Transverse colon (tissue), 4 donors: Measurements from ENCODE around the gene SUV39H2. TPM values are rescaled to one million over a fixed set of nuclear protein-coding genes. Genes with fewer than 3 reads are reported as not detected.

ENCODE experiments used
- DNase-seq: peaks from one replicate; pipeline ENCODE4 v3.0.0-alpha.2; 2019
- H3K27ac ChIP-seq, 4 donors: fragments of 200-600 bp; sonication (generic); 2 replicates each; pipeline ENCODE4 v1.5.1; 2016 to 2018; ENCODE audit warnings: inconsistent platforms in 4 of 4
- H3K27me3 ChIP-seq: fragments of 200-600 bp; sonication (generic); 2 replicates; pipeline ENCODE4 v1.5.1; 2017; ENCODE audit warnings: inconsistent platforms
- H3K36me3 ChIP-seq, 4 donors: fragments of 200-600 bp; sonication (generic); 2 replicates each; pipeline ENCODE4 v1.5.1; 2017 to 2019; ENCODE audit warnings: inconsistent platforms in 4 of 4
- H3K4me1 ChIP-seq, 4 donors: fragments of 200-600 bp; sonication (generic); 2 replicates each; pipeline ENCODE4 v1.5.1; 2017 to 2020; ENCODE audit warnings: inconsistent platforms in 4 of 4
- H3K4me3 ChIP-seq, 4 donors: fragments of 200-600 bp; sonication (generic); 1 replicate in 1 of 4; 2 replicates in 3 of 4; pipeline versions ENCODE4 v1.5.1 to v1.6.1; 2017 to 2019; ENCODE audit warnings: inconsistent platforms in 4 of 4
- H3K9me3 ChIP-seq, 2 donors: fragments of 200-600 bp; sonication (generic); 2 replicates each; pipeline ENCODE4 v1.5.1; 2017 to 2019; ENCODE audit warnings: inconsistent platforms in 2 of 2
- CTCF ChIP-seq, 5 experiments: fragments of 200-600 bp in 3 of 5; fragments of 450-650 bp in 2 of 5; sonication (generic) in 3 of 5; IDR thresholded peaks; 1 replicate in 2 of 5; 2 replicates in 3 of 5; pipeline ENCODE4 v1.5.1; 2016 to 2017; ENCODE audit warnings: antibody characterized with exemption in 5 of 5, inconsistent platforms in 3 of 5, mild to moderate bottlenecking in 2 of 5, moderate library complexity in 1 of 5
- EP300 ChIP-seq: sonication (generic); formaldehyde crosslinking; IDR thresholded peaks from one replicate; pipeline ENCODE4 v1.6.1; 2017; ENCODE audit warnings: antibody characterized with exemption, low read depth
- POLR2A ChIP-seq: fragments of 450-650 bp; IDR thresholded peaks from one replicate; pipeline ENCODE4 v1.6.1; 2016; ENCODE audit warnings: antibody characterized with exemption, mild to moderate bottlenecking, moderate library complexity
- POLR2AphosphoS5 ChIP-seq, 3 donors: sonication (generic); formaldehyde crosslinking; IDR thresholded peaks; one replicate each; pipeline ENCODE4 v1.6.1; 2016; ENCODE audit warnings: antibody characterized with exemption in 3 of 3
- WGBS, 2 donors: methylation state at CpG; one replicate each; pipeline ENCODE4 v1.1.5; 2018; ENCODE audit warnings: low coverage in 1 of 2; 5-methylcytosine and 5-hydroxymethylcytosine counted together
- in situ Hi-C, 4 donors: fragments of 200-750 bp; cut with MboI; loops; one replicate each; pipeline versions ENCODE4 v1.15.0 to v1.15.1; 2017; ENCODE audit warnings: low sequenced_read_pairs in 3 of 4, low pct_ligation_motif_present in 1 of 4, low pct_unique_long_range_greater_than_20kb in 1 of 4
- intact Hi-C: fragments of 100-400 bp; cut with DNase I; formaldehyde crosslinking; loops from one replicate; pipeline ENCODE4 v1.15.1; 2023; ENCODE audit warnings: low total_unique reads
- total RNA-seq, 4 donors: library from RNA; depleted of rRNA; stranded (reverse); fragments of >200 nt; gene quantifications; one replicate each; pipeline ENCODE4 v1.1.0, GENCODE V29; 2016

SUV39H2 gene
- total RNA-seq, 4 donors from 2014 or later: 0.60 to 4.6 (median 3.0) TPM

GRCh38 chr10:14917827-14918226 lies 39.2 kb downstream of the SUV39H2 start:
- intact Hi-C loops: no loop called here
- WGBS, 2 donors: 91 to 96% methylated on average over 3 of the region's 3 CpGs
- Histone ChIP-seq H3K4me3 (no peak overlapping the region), H3K4me1 (no peaks in the 10 kb centered on the region), H3K36me3 (peaks cover 0 to 76% (median 31%) of the 10 kb centered on the region in 4 donors), H3K9me3 (peaks cover 11 to 21% of the 10 kb centered on the region in 2 donors), H3K27me3 (no peaks in the 10 kb centered on the region), H3K27ac (no peak overlapping the region)
- in situ Hi-C loops: no loop called here
- TF ChIP-seq EP300 (no peak), POLR2AphosphoS5 (IDR thresholded peaks at IDR 0.05) (no peak), POLR2A (no peak), CTCF (IDR thresholded peaks at IDR 0.05) (no peak)
- no peak for DNase-seq

- 74 to 87% methylated on average over 3 of the region's 3 CpGs for WGBS, 2 donors
Observed at GRCh38 chr10:14918964-14919363, 40.3 kb downstream of the SUV39H2 start.

GRCh38 chr10:14924013-14924412 lies 45.3 kb downstream of the SUV39H2 start:
- Histone ChIP-seq H3K4me1 (no peaks in the 10 kb centered on the region), H3K4me3 (no peak overlapping the region), H3K27me3 (no peaks in the 10 kb centered on the region), H3K27ac (no peak overlapping the region), H3K36me3 (peaks cover 0 to 49% (median 16%) of the 10 kb centered on the region in 4 donors), H3K9me3 (no peaks in the 10 kb centered on the region)
- WGBS, 2 donors: 98 to 100% methylated on average over 7 of the region's 7 CpGs
- intact Hi-C loops (no loop called here), in situ Hi-C loops (no loop called here)
- TF ChIP-seq CTCF (IDR thresholded peaks at IDR 0.05) (no peak), POLR2AphosphoS5 (IDR thresholded peaks at IDR 0.05) (no peak), POLR2A (no peak), EP300 (no peak)
- DNase-seq: no peak

More at GRCh38 chr10:14918964-14919363, 40.3 kb downstream of the SUV39H2 start:
- Histone ChIP-seq H3K4me1 (no peaks in the 10 kb centered on the region), H3K4me3 (no peak overlapping the region), H3K27me3 (no peaks in the 10 kb centered on the region), H3K36me3 (peaks cover 0 to 68% (median 29%) of the 10 kb centered on the region in 4 donors), H3K27ac (no peak overlapping the region), H3K9me3 (peaks cover 11 to 21% of the 10 kb centered on the region in 2 donors)
- no peak for DNase-seq
- TF ChIP-seq CTCF (IDR thresholded peaks at IDR 0.05) (no peak), EP300 (no peak), POLR2AphosphoS5 (IDR thresholded peaks at IDR 0.05) (no peak), POLR2A (no peak)
- intact Hi-C loops (no loop called here), in situ Hi-C loops (no loop called here)

- in situ Hi-C loops: no loop called here
- WGBS, 2 donors: 95 to 97% methylated on average over 2 of the region's 2 CpGs
- TF ChIP-seq POLR2AphosphoS5 (IDR thresholded peaks at IDR 0.05) (no peak), POLR2A (no peak), CTCF (IDR thresholded peaks at IDR 0.05) (no peak), EP300 (no peak)
Observed at GRCh38 chr10:14925268-14925667, 46.6 kb downstream of the SUV39H2 start.

More at GRCh38 chr10:14925268-14925667, 46.6 kb downstream of the SUV39H2 start:
- intact Hi-C loops: no loop called here
- no peak for DNase-seq
- H3K4me3 ChIP-seq: no peak overlapping the region
- H3K4me1 ChIP-seq: no peaks in the 10 kb centered on the region
- no peaks in the 10 kb centered on the region for H3K9me3 ChIP-seq
- H3K36me3 ChIP-seq: peaks cover 0 to 50% (median 13%) of the 10 kb centered on the region in 4 donors
- H3K27ac ChIP-seq: no peak overlapping the region
- H3K27me3 ChIP-seq: no peaks in the 10 kb centered on the region
